ENCODE results near the gene GIGYF2.

GRCh38 chr2:232649033-232649432 lies 48.1 kb upstream of the GIGYF2 start:
- TF ChIP-seq CTCF (IDR thresholded peaks at IDR 0.05; ENCODE audit: low read depth, low read length) (no peak), EZH2phosphoT487 (IDR thresholded peaks at IDR 0.05; ENCODE audit: low read depth) (no peak)

All from OCI-LY3 (cell line).